ENCODE data around the gene BCL11B. TPM values are rescaled to one million over a fixed set of nuclear protein-coding genes. Genes with fewer than 3 reads are reported as not detected.

Gene BCL11B
- total and polyA plus RNA-seq, 10 of the 15 experiments (the other 5 are each of a cell fraction or from before 2014, with no cell fraction given): 0.38 to 5.5 (median 1.3) TPM

GRCh38 chr14:99270458-99271220 lies 1.4 kb downstream of the BCL11B start:
- Histone ChIP-seq H2AFZ (ENCODE audit: control insufficient read depth, low read depth, low read length) (no peak overlapping the region), H3K36me3 (ENCODE audit: control insufficient read depth in 2 of 2, insufficient read depth in 2 of 2, low read length in 1 of 2) (no peaks in the 10 kb centered on the region), H3K4me3 (0 out of 2 replicates have a peak overlapping the region, but pooled peaks have one; percentile 36), H3K4me1 (ENCODE audit: control insufficient read depth, insufficient read depth, low read length) (peaks cover 12% of the 10 kb centered on the region), H3K79me2 (ENCODE audit: control insufficient read depth, insufficient read depth, low read length) (no peaks in the 10 kb centered on the region), H3K9me3 (replicated peaks; ENCODE audit: control insufficient read depth, insufficient read depth, low read length) (no peaks in the 10 kb centered on the region), H3K27ac (ENCODE audit: control insufficient read depth, insufficient read depth) (no peak overlapping the region), H3K9ac (ENCODE audit: control insufficient read depth, insufficient read depth, low read length) (no peak overlapping the region), H3K27me3 (replicated peaks in 1 of 2; ENCODE audit: control insufficient read depth in 2 of 2, insufficient read depth in 2 of 2, low read length in 1 of 2) (peaks cover 10 to 24% of the 10 kb centered on the region in 2 experiments), H3K4me2 (ENCODE audit: control insufficient read depth, insufficient read depth) (no peak overlapping the region), H4K20me1 (ENCODE audit: control insufficient read depth, insufficient read depth) (no peaks in the 10 kb centered on the region)
- ATAC-seq (no peak), FAIRE-seq (no peak), DNase-seq (ENCODE audit: low read depth, low spot score) (no peak)
- ChIA-PET POLR2A (no interaction called here), SMC1A (ENCODE audit: uncharacterized antibody, unreplicated experiment) (no interaction called here), CTCF (interaction anchor here (8.4 kb wide), 1 partner anchor 1134 kb away, joined by 83 read pairs; no protein-coding TSS in a partner anchor), RAD21 (ENCODE audit: unreplicated experiment) (interaction anchor here (1.9 kb wide), 1 partner anchor 145 kb away, joined by 5 read pairs; no protein-coding TSS in a partner anchor)
- no TSS peak for BruUV-seq (replicated peaks)
- in situ Hi-C loops (cut with MboI): loop anchor here (25.0 kb wide), 1 partner anchor 1133 kb away; no protein-coding TSS in a partner anchor
- WGBS (ENCODE audit: insufficient coverage, insufficient replicate concordance, low lambda C conversion rate, missing lambda C conversion rate): 16% methylated on average over 40 of the region's 80 CpGs
- intact Hi-C loops (cut with micrococcal nuclease; ENCODE audit: unreplicated experiment): no loop called here
- TF ChIP-seq IRF4 (IDR thresholded peaks at IDR 0.05; ENCODE audit: low read depth, low read length) (no peak), EED (IDR thresholded peaks at IDR 0.05; ENCODE audit: low read depth) (no peak), NFYB (IDR thresholded peaks at IDR 0.05; ENCODE audit: insufficient read depth, low read depth, low read length) (no peak), SPI1 (IDR thresholded peaks at IDR 0.05; ENCODE audit: borderline replicate concordance, insufficient read depth, low read depth, low read length) (no peak), STAT1 (conservative IDR thresholded peaks at IDR 0.05) (no peak), MEF2A (IDR thresholded peaks at IDR 0.05; ENCODE audit: insufficient read depth, low read depth, low read length) (no peak), SREBF2 (IDR thresholded peaks at IDR 0.05; ENCODE audit: low read length) (no peak), BCLAF1 (IDR thresholded peaks at IDR 0.05) (no peak), RAD21 (IDR thresholded peaks at IDR 0.05; ENCODE audit: insufficient read depth, low read depth, low read length) (no peak), ZBED1 (IDR thresholded peaks at IDR 0.05; ENCODE audit: borderline replicate concordance) (no peak), ZBTB33 (IDR thresholded peaks at IDR 0.05) (no peak), BCL3 (IDR thresholded peaks at IDR 0.05; ENCODE audit: borderline replicate concordance, insufficient read depth, low read depth, low read length, poor library complexity, severe bottlenecking) (no peak), BCL11A (IDR thresholded peaks at IDR 0.05; ENCODE audit: low read depth, low read length) (no peak), ZBTB4 (CRISPR knock-in tag; IDR thresholded peaks at IDR 0.05) (no peak)
